Endothelial cell of umbilical vein (primary cell): Measurements from ENCODE around the gene CEACAM6.

Experiments used
- EZH2 ChIP-seq: IDR thresholded peaks from 2 replicates; pipeline ENCODE4 v1.6.1; 2012; ENCODE audit warnings: borderline replicate concordance, low read depth, mild to moderate bottlenecking, moderate library complexity, low read length, inconsistent platforms; ENCODE audit not compliant: severe bottlenecking
- FOS ChIP-seq: IDR thresholded peaks from 2 replicates; pipeline ENCODE4 v1.6.1; 2011; ENCODE audit warnings: mild to moderate bottlenecking, low read length, moderate library complexity, borderline replicate concordance; ENCODE audit not compliant: insufficient read depth
- GATA2 ChIP-seq: IDR thresholded peaks from 2 replicates; pipeline ENCODE4 v1.7.0; 2011; ENCODE audit warnings: low read depth, mild to moderate bottlenecking, moderate library complexity, mixed read lengths, low read length; ENCODE audit not compliant: insufficient read length, insufficient read depth
- JUN ChIP-seq: IDR thresholded peaks from 2 replicates; pipeline ENCODE4 v1.6.1; 2011; ENCODE audit warnings: borderline replicate concordance, low read depth; ENCODE audit not compliant: insufficient read length, insufficient read depth
- MYC ChIP-seq: IDR thresholded peaks from one replicate; pipeline ENCODE4 v1.6.1; 2011; ENCODE audit warnings: mild to moderate bottlenecking, low read depth, low read length
- POLR2A ChIP-seq: IDR thresholded peaks from 2 replicates; pipeline ENCODE4 v1.6.1; 2012; ENCODE audit warnings: low read depth, mild to moderate bottlenecking, control low read depth, low read length
- POLR2AphosphoS5 ChIP-seq: IDR thresholded peaks from 2 replicates; pipeline ENCODE4 v1.6.1; 2012; ENCODE audit warnings: low read depth, mild to moderate bottlenecking, control low read depth, low read length, moderate library complexity; ENCODE audit not compliant: insufficient read depth
- TF ChIP-seq, protein P1 (sequence below), 2 donors: IDR thresholded peaks; 1 replicate in 1 of 2; 2 replicates in 1 of 2; pipeline ENCODE4 v1.5.1; 2011; ENCODE audit warnings: low read length in 2 of 2, mild to moderate bottlenecking in 2 of 2, moderate library complexity in 2 of 2, control low read depth in 1 of 2, inconsistent platforms in 1 of 2, low read depth in 1 of 2; ENCODE audit not compliant: insufficient read depth in 1 of 2; ENCODE audit errors: extremely low read depth in 1 of 2
- TF ChIP-seq, protein P2 (sequence below): IDR thresholded peaks from 2 replicates; pipeline ENCODE4 v1.6.1; 2011; ENCODE audit not compliant: insufficient read depth, insufficient read length

DNA sequence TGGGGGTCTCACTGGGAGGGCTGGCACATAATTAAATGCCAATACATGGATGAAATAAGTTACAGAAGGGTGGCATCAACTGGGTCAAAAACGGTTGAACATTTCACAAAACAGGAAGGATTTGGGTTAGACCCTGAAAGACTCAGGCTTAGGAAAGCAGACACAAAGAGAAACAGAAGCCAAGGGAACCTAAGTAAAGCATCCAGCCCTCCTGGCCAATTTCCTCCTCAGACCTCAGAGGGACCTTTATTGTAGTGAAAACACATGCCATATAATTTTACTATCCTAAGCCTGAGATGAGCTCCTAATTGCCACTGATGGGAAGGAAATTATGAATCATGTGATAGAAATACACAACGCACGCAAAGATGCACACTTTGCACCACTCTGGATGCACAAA, 29.0 kb downstream of the CEACAM6 start:
- TF ChIP-seq, protein P1, sequence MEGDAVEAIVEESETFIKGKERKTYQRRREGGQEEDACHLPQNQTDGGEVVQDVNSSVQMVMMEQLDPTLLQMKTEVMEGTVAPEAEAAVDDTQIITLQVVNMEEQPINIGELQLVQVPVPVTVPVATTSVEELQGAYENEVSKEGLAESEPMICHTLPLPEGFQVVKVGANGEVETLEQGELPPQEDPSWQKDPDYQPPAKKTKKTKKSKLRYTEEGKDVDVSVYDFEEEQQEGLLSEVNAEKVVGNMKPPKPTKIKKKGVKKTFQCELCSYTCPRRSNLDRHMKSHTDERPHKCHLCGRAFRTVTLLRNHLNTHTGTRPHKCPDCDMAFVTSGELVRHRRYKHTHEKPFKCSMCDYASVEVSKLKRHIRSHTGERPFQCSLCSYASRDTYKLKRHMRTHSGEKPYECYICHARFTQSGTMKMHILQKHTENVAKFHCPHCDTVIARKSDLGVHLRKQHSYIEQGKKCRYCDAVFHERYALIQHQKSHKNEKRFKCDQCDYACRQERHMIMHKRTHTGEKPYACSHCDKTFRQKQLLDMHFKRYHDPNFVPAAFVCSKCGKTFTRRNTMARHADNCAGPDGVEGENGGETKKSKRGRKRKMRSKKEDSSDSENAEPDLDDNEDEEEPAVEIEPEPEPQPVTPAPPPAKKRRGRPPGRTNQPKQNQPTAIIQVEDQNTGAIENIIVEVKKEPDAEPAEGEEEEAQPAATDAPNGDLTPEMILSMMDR (IDR thresholded peaks at IDR 0.05; ENCODE audit: extremely low read depth in 1 of 2, insufficient read depth in 1 of 2, low read depth in 1 of 2, low read length in 2 of 2) = no peak
- TF ChIP-seq POLR2A = no peak
- TF ChIP-seq, protein P2, sequence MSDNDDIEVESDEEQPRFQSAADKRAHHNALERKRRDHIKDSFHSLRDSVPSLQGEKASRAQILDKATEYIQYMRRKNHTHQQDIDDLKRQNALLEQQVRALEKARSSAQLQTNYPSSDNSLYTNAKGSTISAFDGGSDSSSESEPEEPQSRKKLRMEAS = no peak
- TF ChIP-seq POLR2AphosphoS5 = no peak
- no peak for TF ChIP-seq JUN
- no peak for TF ChIP-seq MYC
- no peak for TF ChIP-seq EZH2
- no peak for TF ChIP-seq FOS
- TF ChIP-seq GATA2 = no peak
